ENCODE measurements around the gene TAF7.

Gene TAF7

DNA sequence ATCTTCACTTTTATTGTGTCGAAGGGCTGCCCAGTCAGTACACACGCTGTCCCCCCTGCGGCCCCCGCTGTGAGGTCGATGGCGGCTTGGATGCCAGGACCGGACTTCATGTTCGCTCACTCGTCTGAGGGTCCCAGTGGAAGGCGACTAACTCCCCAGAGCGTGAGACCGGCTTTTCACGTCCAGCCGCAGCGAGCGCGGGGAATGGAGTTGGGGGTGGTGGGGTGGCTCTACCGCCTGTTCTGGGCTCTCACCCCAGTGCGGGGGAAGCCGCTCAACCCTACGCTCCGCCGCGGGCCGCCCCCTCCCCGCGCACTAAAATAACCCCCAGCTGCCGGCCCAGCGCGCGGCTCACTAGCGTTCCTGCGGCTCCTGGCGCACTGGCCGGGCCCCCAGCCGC, 16.8 kb downstream of the TAF7 start, which contains the start of gene SLC25A2:
SLC25A2 (minus strand) TSS at position 294 of the 400 bp plus-strand sequence; CDS start at position 110, 184 bp downstream.
- Histone ChIP-seq H3K36me3 (ENCODE audit: insufficient read depth, low read length) (peaks cover 3% of the 10 kb centered on the region; the same call in 1 of the 2 replicates), H3K79me2 (ENCODE audit: control insufficient read depth, insufficient read depth, low read length, unreplicated experiment) (no peaks in the 10 kb centered on the region), H3K27me3 (ENCODE audit: insufficient read depth, low read length) (no peaks in the 10 kb centered on the region), H2AFZ (ENCODE audit: low read length, unreplicated experiment) (no peak within 1 kb of the TSS), H3K4me1 (ENCODE audit: control insufficient read depth, insufficient read depth, low read length, unreplicated experiment) (no peaks in the 10 kb centered on the region), H3K27ac (ENCODE audit: low read depth, low read length) (no peak within 1 kb of the TSS), H3K4me3 (ENCODE audit: low read depth, low read length) (no peak within 1 kb of the TSS)

DNA sequence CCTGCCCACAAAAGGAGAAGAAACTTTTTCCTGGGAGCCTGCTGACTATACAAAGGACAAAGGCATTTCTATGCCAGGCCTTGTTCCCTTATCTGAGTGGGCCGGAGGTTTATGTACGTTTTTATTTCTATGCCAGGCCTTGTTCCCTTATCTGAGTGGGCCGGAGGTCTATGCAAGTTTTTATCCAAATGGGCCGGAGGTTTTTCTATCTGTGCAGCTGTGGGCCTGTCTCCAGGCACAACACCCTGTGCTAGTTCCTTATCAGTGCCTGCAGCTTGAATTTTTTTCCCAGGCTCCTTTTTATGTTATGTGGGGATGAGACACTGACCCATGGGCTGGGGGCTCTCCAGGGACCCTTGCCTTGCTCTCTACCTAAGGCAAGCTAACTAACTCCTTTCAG, 22.2 kb downstream of the TAF7 start:
- Histone ChIP-seq H3K36me3 (ENCODE audit: insufficient read depth, low read length) (no peaks in the 10 kb centered on the region), H3K4me1 (ENCODE audit: control insufficient read depth, insufficient read depth, low read length, unreplicated experiment) (no peaks in the 10 kb centered on the region), H3K4me3 (ENCODE audit: low read depth, low read length) (no peak overlapping the region), H3K27me3 (ENCODE audit: insufficient read depth, low read length) (no peaks in the 10 kb centered on the region), H3K79me2 (ENCODE audit: control insufficient read depth, insufficient read depth, low read length, unreplicated experiment) (no peaks in the 10 kb centered on the region), H2AFZ (ENCODE audit: low read length, unreplicated experiment) (no peak overlapping the region), H3K27ac (ENCODE audit: low read depth, low read length) (no peak overlapping the region)

DNA sequence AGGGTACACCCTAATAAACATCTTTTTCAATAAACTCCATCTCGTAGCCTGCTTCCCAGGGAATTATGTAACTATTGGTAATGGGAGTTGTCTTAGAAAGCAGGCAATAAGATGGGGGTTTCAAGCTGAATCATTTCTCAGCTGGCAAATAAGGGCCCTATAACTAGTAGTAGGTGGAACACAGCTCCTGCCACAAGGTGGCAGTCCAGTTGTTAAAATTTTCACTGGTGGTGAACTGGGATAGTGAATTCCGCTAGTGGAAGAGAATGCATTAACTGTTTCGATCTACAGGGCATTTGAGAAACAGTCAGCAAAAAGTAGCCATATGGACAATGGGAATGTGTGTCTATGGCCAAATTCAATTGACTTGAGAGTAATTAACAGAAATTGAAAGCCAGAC, 47.7 kb downstream of the TAF7 start:
- Histone ChIP-seq H3K4me3 (ENCODE audit: low read depth, low read length) (no peak overlapping the region), H3K27ac (ENCODE audit: low read depth, low read length) (no peak overlapping the region), H3K36me3 (ENCODE audit: insufficient read depth, low read length) (no peaks in the 10 kb centered on the region)

DNA sequence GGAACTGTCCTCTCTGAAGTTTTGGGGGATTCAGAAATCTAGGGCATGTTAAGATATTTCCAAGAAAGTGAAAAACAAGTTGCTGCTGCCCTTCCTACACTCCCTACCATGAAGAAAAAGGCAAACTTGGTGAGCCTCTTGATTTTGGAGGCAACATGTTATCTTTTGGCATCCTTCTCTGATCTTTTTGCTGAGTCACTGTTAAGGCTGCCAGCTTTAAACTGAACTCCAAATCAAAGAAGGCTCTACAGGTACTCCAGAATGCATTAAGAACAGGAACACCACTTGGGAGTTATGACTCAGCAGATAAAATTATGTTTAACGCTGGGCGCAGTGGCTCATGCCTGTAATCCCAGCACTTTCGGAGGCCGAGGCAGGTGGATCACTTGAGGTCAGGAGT, 51.4 kb downstream of the TAF7 start:
- no peak overlapping the region for H3K4me3 ChIP-seq (ENCODE audit: low read depth, low read length)
- H2AFZ ChIP-seq (ENCODE audit: low read length, unreplicated experiment) = no peak overlapping the region
- no peaks in the 10 kb centered on the region for H3K79me2 ChIP-seq (ENCODE audit: control insufficient read depth, insufficient read depth, low read length, unreplicated experiment)
- no peak overlapping the region for H3K27ac ChIP-seq (ENCODE audit: low read depth, low read length)
- no peaks in the 10 kb centered on the region for H3K27me3 ChIP-seq (ENCODE audit: insufficient read depth, low read length)
- H3K36me3 ChIP-seq (ENCODE audit: insufficient read depth, low read length) = no peaks in the 10 kb centered on the region
- no peaks in the 10 kb centered on the region for H3K4me1 ChIP-seq (ENCODE audit: control insufficient read depth, insufficient read depth, low read length, unreplicated experiment)

More for the DNA sequence above, 47.7 kb downstream of the TAF7 start:
- no peaks in the 10 kb centered on the region for H3K4me1 ChIP-seq (ENCODE audit: control insufficient read depth, insufficient read depth, low read length, unreplicated experiment)
- H3K27me3 ChIP-seq (ENCODE audit: insufficient read depth, low read length) = no peaks in the 10 kb centered on the region
- no peaks in the 10 kb centered on the region for H3K79me2 ChIP-seq (ENCODE audit: control insufficient read depth, insufficient read depth, low read length, unreplicated experiment)
- H2AFZ ChIP-seq (ENCODE audit: low read length, unreplicated experiment) = no peak overlapping the region
